Midbrain (tissue), 1 donor: ENCODE data around the gene RGCC.
"Not testable (repeated sequence)": the region's sequence is repeated elsewhere in the genome, so short reads cannot be mapped to it uniquely, and the experiment has no call there.

Experiments
- DNase-seq: peaks from one replicate; lab custom pipeline; 2025; lab: John Stamatoyannopoulos, UW

RGCC gene

GRCh38 chr13:41490371-41491015 is 33.1 kb downstream of the RGCC start:
- no peak for DNase-seq

- DNase-seq = no peak
These were observed 34.1 kb downstream of the RGCC start for GRCh38 chr13:41491436-41491835.

- no peak for DNase-seq
These were observed 35.3 kb downstream of the RGCC start for GRCh38 chr13:41492432-41493260.

GRCh38 chr13:41494202-41494601 is 36.9 kb downstream of the RGCC start:
- no peak for DNase-seq

DNA sequence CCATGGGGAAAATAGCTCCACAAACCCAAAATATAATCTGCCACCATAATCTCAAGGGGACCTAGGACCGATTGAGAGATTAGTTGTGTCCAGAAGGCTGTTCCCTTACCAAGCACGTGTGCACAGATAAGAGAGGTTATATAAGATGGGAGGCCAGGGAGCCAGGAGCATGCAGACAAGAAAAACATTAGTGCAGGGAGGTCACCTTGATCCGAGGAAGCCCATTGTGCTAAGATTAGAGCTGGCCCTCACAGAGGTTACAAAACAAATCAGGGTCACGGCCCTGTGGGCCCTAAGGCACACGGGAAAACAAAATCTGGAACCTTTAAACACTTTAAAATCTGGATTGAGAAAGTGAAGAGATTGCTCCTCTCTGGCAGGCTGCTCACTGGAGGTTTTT is 37.7 kb downstream of the RGCC start:
- no peak for DNase-seq

DNA sequence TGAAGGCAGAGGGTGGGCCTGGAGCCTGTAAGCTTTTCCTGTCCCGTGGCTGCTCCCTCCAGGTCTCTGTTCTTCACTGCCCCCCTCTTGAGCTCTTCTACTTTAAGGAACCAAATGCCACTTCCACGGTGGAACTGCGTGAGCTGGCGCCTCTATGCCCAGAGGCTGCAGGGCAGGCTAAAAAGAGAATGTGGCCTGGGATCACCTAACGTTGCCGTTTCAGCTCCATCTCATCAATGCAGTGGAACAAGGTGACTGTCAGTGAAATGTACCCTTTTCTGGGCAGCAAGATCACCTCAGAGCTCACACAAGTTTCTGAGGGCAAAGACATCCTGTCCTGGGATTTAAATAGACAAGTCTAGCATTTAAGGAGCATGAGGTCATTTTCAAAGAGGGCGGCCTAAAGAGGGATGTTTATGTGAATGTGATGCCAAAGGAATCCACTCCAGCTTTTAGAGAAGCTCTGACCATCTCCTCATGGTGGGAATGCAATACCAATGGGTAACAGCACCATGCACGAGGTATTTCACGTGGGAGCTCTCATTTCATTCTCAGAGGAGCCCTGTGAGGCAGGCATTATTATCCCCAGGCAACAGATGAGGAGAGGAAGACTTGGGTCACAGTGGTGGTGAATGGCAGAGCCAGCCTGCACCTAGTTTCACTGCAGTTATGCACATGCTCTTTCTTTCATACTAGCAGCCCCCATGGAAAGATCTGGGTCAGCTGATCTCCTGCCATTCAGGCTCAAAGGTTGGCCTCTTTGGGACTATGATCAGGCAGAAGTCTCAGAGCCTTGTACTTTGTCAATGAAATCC is 39.3 kb downstream of the RGCC start:
- no peak for DNase-seq

DNA sequence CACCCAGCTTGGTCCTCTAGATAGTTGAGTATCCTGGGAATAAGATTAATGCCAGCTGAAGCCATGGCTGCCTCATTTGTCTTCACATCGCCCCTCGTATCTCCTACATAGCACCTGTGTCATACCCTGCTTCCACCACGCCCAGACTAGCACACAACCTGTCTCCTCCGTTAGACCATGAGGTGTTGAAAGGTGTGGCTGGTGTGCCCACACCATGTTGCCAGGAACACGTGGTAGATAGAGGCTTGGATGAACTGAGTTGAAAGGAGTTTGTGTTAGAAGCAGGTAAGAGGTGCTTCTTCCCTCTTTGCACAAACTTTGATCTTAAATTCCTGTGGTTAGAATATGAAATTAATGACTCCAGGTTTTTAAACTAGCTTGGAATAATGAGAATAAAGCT is 40.1 kb downstream of the RGCC start:
- no peak for DNase-seq

DNA sequence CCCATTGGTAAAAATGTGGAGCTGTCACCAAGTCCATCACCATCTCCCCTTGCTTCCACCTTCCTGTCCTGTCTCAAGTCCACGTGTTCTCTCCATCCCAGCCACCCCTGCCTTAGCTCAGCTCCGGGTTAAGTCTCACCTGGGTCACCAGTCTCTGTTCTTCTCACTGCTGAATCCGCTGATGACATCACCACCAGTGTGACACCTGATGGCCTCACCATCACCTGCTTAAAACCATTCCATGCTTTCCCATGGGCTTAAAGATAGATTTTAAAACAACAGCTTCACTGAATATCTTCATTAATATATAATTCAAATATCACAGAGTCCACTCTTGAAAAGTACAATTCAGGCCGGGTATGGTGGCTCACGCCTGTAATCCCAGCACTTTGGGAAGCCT is 42.1 kb downstream of the RGCC start:
- DNase-seq = no peak

DNA sequence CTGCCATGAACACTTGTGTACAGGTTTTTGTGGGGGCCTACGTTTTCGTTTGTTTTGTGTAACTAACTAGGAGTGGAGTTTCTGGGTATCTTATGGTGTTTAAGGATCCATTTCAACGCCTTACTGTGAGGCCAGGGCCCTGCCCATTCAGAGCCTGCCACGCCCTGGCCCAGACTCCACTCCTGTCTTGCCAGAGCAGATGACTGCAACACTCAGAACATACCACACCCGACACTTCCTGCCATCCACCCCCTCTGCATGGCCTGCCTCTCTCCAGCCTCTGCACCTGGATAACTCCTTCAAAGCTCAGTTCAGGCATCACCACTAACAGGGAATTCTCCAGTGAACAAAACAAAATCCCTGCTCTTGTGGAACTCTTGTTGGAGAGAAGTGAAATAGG is 43.2 kb downstream of the RGCC start:
- no peak for DNase-seq

GRCh38 chr13:41501281-41501680 is 43.9 kb downstream of the RGCC start:
- no peak for DNase-seq

DNA sequence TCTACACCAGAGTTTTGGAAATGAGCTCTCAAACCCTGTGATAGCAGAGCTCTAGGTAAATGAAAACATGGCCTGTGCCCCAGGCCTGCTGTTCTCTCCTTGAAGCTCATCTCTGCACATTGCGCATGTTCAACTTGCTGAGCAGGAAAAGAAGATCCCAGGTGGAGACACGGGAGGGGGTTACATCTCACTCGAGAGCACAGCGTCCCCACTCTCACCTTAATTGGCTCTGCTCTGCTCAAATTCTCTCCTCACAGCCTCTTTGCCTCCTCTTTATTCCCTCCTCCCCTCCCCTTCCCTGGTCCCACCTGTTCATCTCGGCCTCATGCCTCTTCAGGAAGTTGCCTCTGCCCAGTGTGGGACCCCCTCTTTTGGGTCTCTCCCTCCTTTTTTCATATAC is 44.7 kb downstream of the RGCC start:
- DNase-seq = no peak

DNA sequence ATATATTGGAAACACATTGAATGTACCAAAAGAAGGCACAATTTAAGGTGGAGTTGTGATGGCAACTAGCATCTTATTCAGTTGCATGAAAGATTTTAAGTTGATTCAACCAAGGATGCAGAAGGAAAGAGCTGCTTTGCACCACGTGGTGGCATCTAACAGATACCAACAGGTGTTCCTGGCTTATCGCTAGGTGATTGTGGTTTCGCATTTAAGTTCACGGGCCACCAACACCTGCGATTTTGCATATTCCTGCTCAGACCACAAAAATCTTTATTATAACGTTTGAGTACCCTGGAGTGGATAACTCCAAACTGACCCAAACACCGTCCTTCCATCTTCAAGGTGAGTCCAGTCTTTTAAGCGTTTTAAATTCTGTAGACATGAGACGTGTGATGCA is 45.3 kb downstream of the RGCC start:
- no peak for DNase-seq

DNA sequence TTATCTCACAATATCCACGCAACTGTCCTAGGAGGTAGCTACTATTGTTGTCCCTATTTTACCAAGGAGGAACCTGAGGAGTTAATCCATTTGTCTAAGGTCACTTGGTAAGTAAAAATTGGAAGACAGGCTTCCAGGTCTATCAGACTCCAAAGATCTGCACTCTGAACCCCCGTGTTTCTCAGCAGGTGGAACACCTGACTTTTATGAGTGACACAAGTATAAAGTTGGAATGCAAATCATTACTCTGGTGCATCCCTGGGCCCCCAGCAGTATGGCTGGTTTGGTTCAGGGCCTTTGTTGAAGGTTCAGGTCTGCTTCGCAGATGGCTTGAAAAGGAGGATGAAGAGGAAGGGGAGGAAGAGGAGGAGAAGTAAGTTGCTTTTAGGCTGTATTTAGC is 46.0 kb downstream of the RGCC start:
- no peak for DNase-seq

DNA sequence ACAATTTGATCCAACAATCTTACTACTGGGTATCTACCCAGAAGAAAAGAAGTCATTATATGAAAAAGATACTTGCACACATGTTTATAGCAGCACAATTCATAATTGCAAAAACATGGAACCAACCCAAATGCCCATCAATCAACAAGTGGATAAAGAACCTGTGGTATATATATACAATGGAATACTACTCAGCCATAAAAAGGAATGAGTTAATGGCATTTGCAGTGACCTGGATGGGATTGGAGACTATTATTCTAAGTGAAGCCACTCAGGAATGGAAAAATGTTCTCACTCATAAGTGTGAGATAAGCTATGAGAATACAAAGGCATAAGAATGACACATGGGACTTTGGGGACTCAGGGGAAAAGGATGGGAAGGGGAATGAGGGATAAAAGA is 47.3 kb downstream of the RGCC start:
- not testable (repeated sequence) for DNase-seq

DNA sequence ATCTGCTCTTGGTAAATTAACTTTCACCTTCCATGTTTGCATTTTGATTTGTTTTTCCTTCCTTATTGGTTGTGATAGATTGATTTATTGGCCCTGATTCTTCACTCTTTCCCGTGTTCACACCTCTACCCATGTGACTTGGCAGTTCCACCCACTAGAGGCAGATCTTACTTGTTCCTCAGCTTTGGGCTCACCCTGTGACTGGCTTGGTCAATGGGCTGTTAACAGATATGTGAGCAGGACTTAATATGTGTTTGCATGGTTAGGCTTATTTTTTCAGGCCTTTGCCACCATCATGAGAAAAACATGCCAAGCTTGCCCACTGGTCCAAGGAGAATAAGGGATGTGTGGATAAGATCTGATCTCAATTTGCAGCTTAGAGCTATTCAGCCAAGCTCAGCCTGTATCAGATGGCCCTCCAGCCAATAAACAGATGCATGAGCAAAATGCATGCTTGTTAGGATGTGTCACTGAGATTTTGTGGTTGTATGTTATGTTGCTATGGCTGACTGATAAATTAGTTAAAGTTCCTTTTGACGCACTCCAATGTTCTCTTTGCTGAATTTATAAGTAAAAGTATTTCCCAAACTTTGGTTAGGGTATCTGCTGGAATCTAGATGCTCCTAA is 48.0 kb downstream of the RGCC start:
- no peak for DNase-seq

DNA sequence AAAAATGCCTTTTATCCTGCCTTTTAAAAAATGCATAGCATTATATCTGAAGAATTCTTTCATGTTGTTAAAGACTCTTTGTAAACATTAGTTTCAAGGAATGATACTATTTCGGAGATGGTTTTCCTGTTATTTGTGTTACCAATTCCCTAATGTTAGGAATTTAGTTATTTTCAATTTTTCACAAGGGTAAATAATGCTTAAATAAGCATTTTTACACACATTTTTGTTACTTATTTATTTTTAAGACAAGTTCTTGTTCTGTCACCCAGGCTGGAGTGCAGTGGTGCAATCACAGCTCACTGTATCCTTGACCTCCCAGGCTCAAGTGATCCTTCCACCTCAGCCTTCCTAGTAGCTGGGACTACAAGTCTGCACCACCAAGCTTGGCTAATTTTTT is 49.0 kb downstream of the RGCC start:
- no peak for DNase-seq

DNA sequence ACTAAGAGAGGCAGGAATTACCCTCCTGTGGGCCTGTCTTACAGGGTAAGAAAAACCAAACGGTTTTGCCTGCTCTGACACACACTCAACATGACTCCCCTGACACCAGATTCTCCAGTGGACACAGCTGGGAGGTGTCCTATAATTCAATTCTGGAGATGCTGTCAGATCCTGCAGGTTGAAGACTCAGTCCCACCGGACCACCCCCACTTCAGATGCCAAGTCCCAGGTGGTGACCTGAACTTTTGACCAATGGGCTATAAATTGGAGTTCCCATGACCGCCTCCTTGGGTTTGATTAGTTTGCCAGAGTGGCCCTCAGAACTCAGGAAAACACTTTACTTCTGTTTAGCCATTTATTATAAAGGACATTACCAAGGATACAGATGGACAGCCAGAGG is 52.6 kb downstream of the RGCC start:
- no peak for DNase-seq

- no peak for DNase-seq
These were observed 54.5 kb downstream of the RGCC start for GRCh38 chr13:41511827-41512226.

DNA sequence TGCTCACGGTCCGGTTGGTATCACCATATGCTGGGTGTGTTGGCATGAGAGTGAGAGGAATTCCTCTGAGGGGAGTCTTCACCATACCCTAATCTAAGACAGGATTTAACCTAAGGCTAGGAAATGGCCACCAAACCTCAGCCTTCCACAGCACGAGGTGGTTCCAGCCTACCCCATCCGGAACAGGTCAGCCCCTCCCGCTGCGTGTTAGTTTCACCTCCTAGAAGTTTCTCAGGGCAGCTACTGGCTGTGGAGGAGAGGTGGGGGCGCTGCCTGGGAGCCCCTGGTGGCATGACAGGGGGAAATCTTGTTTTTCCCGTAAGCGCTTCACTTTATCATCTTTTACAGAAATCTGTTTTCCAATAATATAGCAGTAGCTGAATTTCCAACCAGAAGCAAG is 55.1 kb downstream of the RGCC start:
- DNase-seq = no peak

- no peak for DNase-seq
These were observed 56.2 kb downstream of the RGCC start for GRCh38 chr13:41513600-41513999.

DNA sequence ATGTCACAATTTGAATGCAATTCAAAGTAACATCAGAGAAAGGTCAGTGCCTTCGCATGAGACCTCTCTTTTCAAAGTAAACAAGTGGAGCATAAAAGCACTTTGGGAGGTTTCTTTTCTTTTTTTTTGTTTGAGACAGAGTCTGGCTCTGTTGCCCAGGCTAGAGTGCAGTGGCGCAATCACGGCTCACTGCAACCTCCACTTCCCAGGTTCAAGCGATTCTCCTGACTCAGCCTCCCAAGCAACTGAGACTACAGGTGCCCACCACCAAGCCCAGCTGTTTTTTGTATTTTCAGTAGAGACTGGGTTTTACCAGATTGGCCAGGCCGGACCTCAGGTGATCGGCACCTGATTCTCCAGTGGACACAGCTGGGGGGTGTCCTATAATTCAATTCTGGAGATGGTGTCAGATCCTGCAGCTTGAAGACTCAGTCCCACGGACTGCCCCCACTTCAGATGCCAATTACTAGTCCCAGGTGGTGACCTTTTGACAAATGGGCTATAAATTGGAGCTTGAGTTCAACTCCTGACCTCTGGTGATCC is 57.6 kb downstream of the RGCC start:
- no peak for DNase-seq

- no peak for DNase-seq
These were observed 58.3 kb downstream of the RGCC start for GRCh38 chr13:41515491-41516139.
